ENCODE results near the gene LZTS3.
"Not testable (repeated sequence)": the region's sequence is repeated elsewhere in the genome, so short reads cannot be mapped to it uniquely, and the experiment has no call there.

Gene LZTS3

DNA sequence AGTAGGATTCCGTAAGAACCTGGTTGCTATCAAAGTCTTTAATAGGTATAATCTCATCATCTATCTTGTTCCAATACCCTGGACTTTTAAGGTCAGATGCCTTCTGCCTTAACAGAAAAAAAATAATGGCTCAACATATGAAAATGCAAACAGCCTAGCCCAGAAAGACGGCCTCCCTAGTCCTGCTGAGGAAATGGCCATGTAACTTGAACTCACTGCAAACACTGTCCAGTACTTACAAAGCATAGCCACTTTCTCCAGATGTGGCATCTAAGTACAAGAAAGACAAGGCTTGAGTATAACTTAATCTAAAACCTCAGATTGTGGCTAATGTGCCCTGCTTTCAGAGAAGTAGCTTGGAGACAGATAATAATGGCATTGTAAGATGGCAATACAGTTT is 40.2 kb downstream of the LZTS3 start:
- no peak for DNase-seq

DNA sequence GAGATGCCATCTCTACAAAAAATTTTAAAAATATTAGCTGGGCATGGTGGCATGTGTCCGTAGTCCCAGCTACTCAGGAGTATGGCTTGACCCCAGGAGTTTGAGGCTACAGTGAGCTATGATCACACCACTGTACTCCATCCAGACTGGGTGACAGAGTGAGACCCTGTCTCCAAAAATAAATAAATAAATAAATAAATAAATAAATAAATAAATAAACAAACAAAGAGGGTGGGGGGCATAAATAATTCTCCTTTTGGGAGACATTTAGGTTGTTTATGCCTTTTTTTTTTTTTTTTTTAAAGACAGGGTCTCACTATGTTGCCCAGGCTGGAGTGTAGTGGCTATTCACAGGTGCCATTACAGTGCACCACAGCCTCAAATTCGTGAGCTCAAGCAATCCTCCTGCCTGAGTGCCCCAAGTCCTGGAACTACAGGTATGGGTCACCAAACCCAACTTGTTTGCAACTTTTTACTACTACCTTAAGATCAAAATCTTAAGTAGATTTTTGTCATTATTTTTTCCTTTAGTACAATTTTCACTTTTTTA is 43.2 kb downstream of the LZTS3 start:
- DNase-seq: no peak

GRCh38 chr20:3129094-3129493 is 44.3 kb downstream of the LZTS3 start:
- no peak for DNase-seq

GRCh38 chr20:3128275-3128984 is 44.9 kb downstream of the LZTS3 start:
- DNase-seq: no peak

DNA sequence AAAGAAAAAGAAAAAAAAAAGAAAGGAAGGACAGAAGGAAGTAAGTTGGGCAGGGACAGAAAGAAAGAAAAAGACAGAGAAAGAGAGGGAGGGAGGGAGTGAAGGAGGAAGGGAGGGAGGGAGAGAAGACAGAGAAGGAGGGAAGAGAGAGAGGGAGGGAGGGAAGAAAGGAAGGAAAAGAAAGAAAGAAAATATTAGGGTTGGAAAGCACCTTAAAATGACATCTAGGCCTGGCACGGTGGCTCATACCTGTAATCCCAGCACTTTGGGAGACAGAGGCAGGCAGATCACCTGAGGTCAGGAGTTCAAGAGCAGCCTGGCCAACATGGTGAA is 46.9 kb downstream of the LZTS3 start:
- no peak for DNase-seq

DNA sequence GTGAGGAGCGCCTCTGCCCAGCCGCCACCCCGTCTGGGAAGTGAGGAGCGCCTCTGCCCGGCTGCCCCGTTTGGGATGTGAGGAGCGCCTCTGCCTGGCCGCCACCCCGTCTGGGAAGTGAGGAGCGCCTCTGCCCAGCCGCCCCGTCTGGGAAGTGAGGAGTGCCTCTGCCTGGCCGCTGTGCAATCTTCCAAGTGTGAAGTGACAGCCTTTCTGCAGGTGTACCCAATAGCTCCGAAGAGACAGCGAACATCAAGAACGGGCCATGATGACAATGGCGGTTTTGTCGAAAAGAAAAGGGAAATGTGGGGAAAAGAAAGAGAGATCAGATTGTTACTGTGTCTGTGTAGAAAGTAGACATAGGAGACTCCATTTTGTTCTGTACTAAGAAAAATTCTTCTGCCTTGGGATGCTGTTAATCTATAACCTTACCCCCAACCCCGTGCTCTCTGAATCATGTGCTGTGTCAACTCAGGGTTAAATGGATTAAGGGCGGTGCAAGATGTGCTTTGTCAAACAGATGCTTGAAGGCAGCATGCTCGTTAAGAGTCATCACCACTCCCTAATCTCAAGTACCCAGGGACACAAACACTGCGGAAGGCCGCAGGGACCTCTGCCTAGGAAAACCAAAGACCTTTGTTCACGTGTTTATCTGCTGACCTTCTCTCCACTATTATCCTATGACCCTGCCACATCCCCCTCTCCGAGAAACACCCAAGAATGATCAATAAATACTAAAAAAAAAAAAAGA is 47.4 kb downstream of the LZTS3 start:
- DNase-seq: not testable (repeated sequence)

GRCh38 chr20:3124773-3125560 is 48.4 kb downstream of the LZTS3 start:
- not testable (repeated sequence) for DNase-seq

GRCh38 chr20:3124163-3124562 is 49.2 kb downstream of the LZTS3 start:
- not testable (repeated sequence) for DNase-seq

- DNase-seq: no peak
These were observed 49.8 kb downstream of the LZTS3 start for GRCh38 chr20:3123542-3123941.

- DNase-seq: no peak
These were observed 51.3 kb downstream of the LZTS3 start for GRCh38 chr20:3121955-3122610.

DNA sequence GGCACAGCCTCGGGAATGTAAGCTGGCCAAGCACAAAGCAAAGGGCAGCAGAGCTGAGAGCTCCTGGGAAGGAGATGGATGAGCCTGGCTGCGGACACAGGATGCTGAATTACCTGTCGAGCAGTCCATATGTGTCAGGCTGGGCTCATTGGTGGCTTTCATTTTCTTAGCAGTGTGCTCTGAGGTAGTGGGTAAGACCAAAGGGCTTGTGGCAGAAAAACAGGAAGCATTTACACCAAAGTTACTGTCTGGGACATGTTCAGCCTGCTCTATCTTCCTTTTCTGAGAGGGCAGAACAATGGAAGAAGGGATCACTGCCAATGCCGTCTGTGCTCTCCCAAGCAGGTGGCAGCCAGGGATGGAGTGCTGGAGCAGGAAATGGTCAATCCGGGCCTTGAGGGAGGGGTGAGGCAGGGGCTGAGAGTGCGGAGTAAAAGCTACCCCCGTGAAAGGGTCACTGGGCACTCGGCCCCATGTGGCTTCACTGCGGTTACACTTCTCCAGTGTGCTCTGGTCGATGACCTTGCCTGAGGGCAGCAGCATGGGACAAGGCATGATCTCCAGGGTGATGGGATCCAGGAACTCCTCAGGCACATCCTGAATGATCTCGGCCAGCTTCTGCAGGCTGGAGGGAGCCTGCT is 52.0 kb downstream of the LZTS3 start:
- DNase-seq: peak; percentile 46

- no peak for DNase-seq
These were observed 54.3 kb downstream of the LZTS3 start for GRCh38 chr20:3119044-3119443.

GRCh38 chr20:3117839-3118379 is 55.4 kb downstream of the LZTS3 start:
- DNase-seq: peak; percentile 61

DNA sequence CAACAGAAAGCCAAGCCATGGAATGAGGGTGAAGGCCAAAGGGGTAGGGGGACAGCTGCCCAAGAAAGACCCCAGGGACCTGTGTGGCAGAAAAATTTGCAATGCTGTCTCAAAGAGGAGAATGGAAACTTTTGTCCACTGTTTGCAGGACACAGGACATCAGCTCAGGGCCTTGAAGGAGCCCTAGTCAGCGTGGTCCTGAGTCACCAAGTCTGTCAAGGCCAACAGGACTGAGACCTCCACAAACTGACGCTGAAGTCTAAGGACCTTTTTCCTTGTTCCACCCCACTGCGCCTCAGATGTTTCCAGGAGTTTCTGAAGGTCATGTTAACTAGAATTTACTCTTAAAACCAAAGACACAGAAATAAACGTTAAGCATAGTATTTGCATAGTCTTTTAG is 57.0 kb downstream of the LZTS3 start:
- no peak for DNase-seq

- peak; percentile 42 for DNase-seq
These were observed 57.9 kb downstream of the LZTS3 start for GRCh38 chr20:3115190-3116107.
